ENCODE results near the gene SPIRE1. TPM values are rescaled to one million over a fixed set of nuclear protein-coding genes. Genes with fewer than 3 reads are reported as not detected.

The SPIRE1 gene
- polyA plus RNA-seq = 6.7 TPM
- long read RNA-seq, donor 1, partial matches to known transcripts = 0 of 1 reads
- long read RNA-seq, donor 1, other reads (novel, unspliced or antisense) = 0 of 1 reads
- long read RNA-seq, donor 2, full-length matches to known transcripts = 1 of 1 reads
- long read RNA-seq, donor 2, partial matches to known transcripts = 0 of 1 reads
- long read RNA-seq, donor 2, other reads (novel, unspliced or antisense) = 0 of 1 reads
- long read RNA-seq, donor 3 = 0 reads
- long read RNA-seq, donor 4 = 0 reads
- long read RNA-seq, donor 5 = 0 reads
- long read RNA-seq, donor 6, full-length matches to known transcripts = 1 of 1 reads
- long read RNA-seq, donor 6, partial matches to known transcripts = 0 of 1 reads
- long read RNA-seq, donor 6, other reads (novel, unspliced or antisense) = 0 of 1 reads
- long read RNA-seq, donor 7, full-length matches to known transcripts = 3 of 3 reads
- long read RNA-seq, donor 7, partial matches to known transcripts = 0 of 3 reads
- long read RNA-seq, donor 7, other reads (novel, unspliced or antisense) = 0 of 3 reads
- long read RNA-seq, donor 8, full-length matches to known transcripts = 1 of 1 reads
- long read RNA-seq, donor 8, partial matches to known transcripts = 0 of 1 reads
- long read RNA-seq, donor 8, other reads (novel, unspliced or antisense) = 0 of 1 reads
- long read RNA-seq, donor 9, full-length matches to known transcripts = 1 of 1 reads
- long read RNA-seq, donor 9, partial matches to known transcripts = 0 of 1 reads
- long read RNA-seq, donor 9, other reads (novel, unspliced or antisense) = 0 of 1 reads
- long read RNA-seq, donor 10, partial matches to known transcripts = 109 of 232 reads
- long read RNA-seq, donor 10, other reads (novel, unspliced or antisense) = 123 of 232 reads
- long read RNA-seq, donor 11, full-length matches to known transcripts = 2 of 2 reads
- long read RNA-seq, donor 11, partial matches to known transcripts = 0 of 2 reads
- long read RNA-seq, donor 11, other reads (novel, unspliced or antisense) = 0 of 2 reads

- WGBS (ENCODE audit: insufficient coverage, low lambda C conversion rate) = no CpG with 5 or more reads among the region's 112 CpGs
- H3K4me1 ChIP-seq (ENCODE audit: control insufficient read depth, insufficient read depth, low read length) = peaks cover 6% of the 10 kb centered on the region
Measured at GRCh38 chr18:12657684-12658425, at the start of gene SPIRE1. TSS of gene SPIRE1 (minus strand) at chr18:12658107. CDS start at chr18:12657866, 241 bp downstream.

GRCh38 chr18:12703664-12704063, 45.8 kb upstream of the SPIRE1 start:
- peak in 1 of 2 donors; percentile 8 for DNase-seq
- H3K4me1 ChIP-seq (ENCODE audit: control insufficient read depth, insufficient read depth, low read length) = peaks cover 5% of the 10 kb centered on the region
- no CpG with 5 or more reads among the region's 2 CpGs for WGBS (ENCODE audit: insufficient coverage, low lambda C conversion rate)
- no peaks in the 10 kb centered on the region for H3K9me3 ChIP-seq (ENCODE audit: control insufficient read depth, low read depth, low read length)
- no peaks in the 10 kb centered on the region for H3K27me3 ChIP-seq (ENCODE audit: control insufficient read depth, insufficient read depth, low read length)
- H3K27ac ChIP-seq (ENCODE audit: low read length) = peak overlapping the region; percentile 86
- peak overlapping the region; percentile 95 for H3K4me3 ChIP-seq (ENCODE audit: low read length)
- H3K36me3 ChIP-seq (ENCODE audit: control insufficient read depth, insufficient read depth, low read length) = peaks cover 19% of the 10 kb centered on the region

More at GRCh38 chr18:12657684-12658425, at the start of gene SPIRE1:
- H3K4me3 ChIP-seq (ENCODE audit: low read length) = peak within 1 kb of the TSS; percentile 43
- no peaks in the 10 kb centered on the region for H3K36me3 ChIP-seq (ENCODE audit: control insufficient read depth, insufficient read depth, low read length)
- DNase-seq = peak; percentile 45 to 65
- peak within 1 kb of the TSS; percentile 42 for H3K27ac ChIP-seq (ENCODE audit: low read length)
- H3K27me3 ChIP-seq (ENCODE audit: control insufficient read depth, insufficient read depth, low read length) = peaks cover 20% of the 10 kb centered on the region
- no peaks in the 10 kb centered on the region for H3K9me3 ChIP-seq (ENCODE audit: control insufficient read depth, low read depth, low read length)

- Histone ChIP-seq H3K9me3 (ENCODE audit: control insufficient read depth, low read depth, low read length) (no peaks in the 10 kb centered on the region), H3K36me3 (ENCODE audit: control insufficient read depth, insufficient read depth, low read length) (peaks cover 20% of the 10 kb centered on the region), H3K4me1 (ENCODE audit: control insufficient read depth, insufficient read depth, low read length) (peaks cover 5% of the 10 kb centered on the region), H3K27me3 (ENCODE audit: control insufficient read depth, insufficient read depth, low read length) (no peaks in the 10 kb centered on the region), H3K27ac (ENCODE audit: low read length) (peak overlapping the region; percentile 86), H3K4me3 (ENCODE audit: low read length) (peak overlapping the region; percentile 95)
- WGBS (ENCODE audit: insufficient coverage, low lambda C conversion rate) = 0% methylated on average over 4 of the region's 28 CpGs
- no peak for DNase-seq
Measured at GRCh38 chr18:12703096-12703567, 45.2 kb upstream of the SPIRE1 start.

- H3K4me3 ChIP-seq (ENCODE audit: low read length) = peak within 1 kb of the TSS; percentile 95
- no CpG with 5 or more reads among the region's 89 CpGs for WGBS (ENCODE audit: insufficient coverage, low lambda C conversion rate)
- peaks cover 14% of the 10 kb centered on the region for H3K36me3 ChIP-seq (ENCODE audit: control insufficient read depth, insufficient read depth, low read length)
- H3K4me1 ChIP-seq (ENCODE audit: control insufficient read depth, insufficient read depth, low read length) = peaks cover 5% of the 10 kb centered on the region
- peak within 1 kb of the TSS; percentile 86 for H3K27ac ChIP-seq (ENCODE audit: low read length)
- peak; percentile 90 to 95 for DNase-seq
- no peaks in the 10 kb centered on the region for H3K9me3 ChIP-seq (ENCODE audit: control insufficient read depth, low read depth, low read length)
- H3K27me3 ChIP-seq (ENCODE audit: control insufficient read depth, insufficient read depth, low read length) = no peaks in the 10 kb centered on the region
Measured at GRCh38 chr18:12702221-12703095, 44.6 kb upstream of the SPIRE1 start, which contains the start of the genes CEP76 and PSMG2. TSS of gene CEP76 (minus strand) at chr18:12702723. CDS start at chr18:12702548, 175 bp downstream. TSS of gene PSMG2 (plus strand) at chr18:12703042. CDS start at chr18:12703108, 66 bp downstream.

GRCh38 chr18:12701161-12701560, 43.3 kb upstream of the SPIRE1 start:
- DNase-seq = no peak
- Histone ChIP-seq H3K4me1 (ENCODE audit: control insufficient read depth, insufficient read depth, low read length) (peaks cover 5% of the 10 kb centered on the region), H3K27ac (ENCODE audit: low read length) (no peak overlapping the region), H3K27me3 (ENCODE audit: control insufficient read depth, insufficient read depth, low read length) (no peaks in the 10 kb centered on the region), H3K4me3 (ENCODE audit: low read length) (peak overlapping the region; percentile 95), H3K9me3 (ENCODE audit: control insufficient read depth, low read depth, low read length) (no peaks in the 10 kb centered on the region), H3K36me3 (ENCODE audit: control insufficient read depth, insufficient read depth, low read length) (peaks cover 8% of the 10 kb centered on the region)
- no CpG with 5 or more reads among the region's 3 CpGs for WGBS (ENCODE audit: insufficient coverage, low lambda C conversion rate)

DNA sequence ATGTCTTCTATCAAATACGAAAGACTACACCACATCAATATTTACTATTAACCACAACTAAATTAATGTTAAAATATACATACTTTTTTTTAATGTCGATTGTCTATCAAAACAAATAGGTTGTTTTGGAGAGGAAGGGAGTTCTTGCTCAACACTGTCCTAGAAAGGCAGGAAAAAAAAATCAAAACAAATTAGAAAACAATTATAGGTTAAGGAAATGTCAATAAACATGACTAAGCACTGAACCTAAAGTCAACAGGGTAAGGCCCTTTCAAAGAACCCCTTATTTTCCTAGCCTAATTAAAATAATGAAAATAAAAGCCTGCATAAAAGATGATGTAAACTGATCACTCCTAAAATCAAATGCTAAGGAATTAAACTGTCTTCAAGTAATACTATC, 41.8 kb upstream of the SPIRE1 start:
- Histone ChIP-seq H3K27ac (ENCODE audit: low read length) (no peak overlapping the region), H3K4me1 (ENCODE audit: control insufficient read depth, insufficient read depth, low read length) (peaks cover 5% of the 10 kb centered on the region), H3K27me3 (ENCODE audit: control insufficient read depth, insufficient read depth, low read length) (no peaks in the 10 kb centered on the region), H3K9me3 (ENCODE audit: control insufficient read depth, low read depth, low read length) (no peaks in the 10 kb centered on the region), H3K4me3 (ENCODE audit: low read length) (no peak overlapping the region), H3K36me3 (ENCODE audit: control insufficient read depth, insufficient read depth, low read length) (peaks cover 8% of the 10 kb centered on the region)
- no peak for DNase-seq
- WGBS (ENCODE audit: insufficient coverage, low lambda C conversion rate) = 80% methylated on average over 1 of the region's 2 CpGs

- no peaks in the 10 kb centered on the region for H3K4me1 ChIP-seq (ENCODE audit: control insufficient read depth, insufficient read depth, low read length)
- H3K4me3 ChIP-seq (ENCODE audit: low read length) = no peak overlapping the region
- H3K27ac ChIP-seq (ENCODE audit: low read length) = no peak overlapping the region
- DNase-seq = no peak
- no CpG with 5 or more reads among the region's 2 CpGs for WGBS (ENCODE audit: insufficient coverage, low lambda C conversion rate)
- peaks cover 14% of the 10 kb centered on the region for H3K36me3 ChIP-seq (ENCODE audit: control insufficient read depth, insufficient read depth, low read length)
- H3K27me3 ChIP-seq (ENCODE audit: control insufficient read depth, insufficient read depth, low read length) = no peaks in the 10 kb centered on the region
- H3K9me3 ChIP-seq (ENCODE audit: control insufficient read depth, low read depth, low read length) = no peaks in the 10 kb centered on the region
Measured at GRCh38 chr18:12694032-12694431, 36.1 kb upstream of the SPIRE1 start.

DNA sequence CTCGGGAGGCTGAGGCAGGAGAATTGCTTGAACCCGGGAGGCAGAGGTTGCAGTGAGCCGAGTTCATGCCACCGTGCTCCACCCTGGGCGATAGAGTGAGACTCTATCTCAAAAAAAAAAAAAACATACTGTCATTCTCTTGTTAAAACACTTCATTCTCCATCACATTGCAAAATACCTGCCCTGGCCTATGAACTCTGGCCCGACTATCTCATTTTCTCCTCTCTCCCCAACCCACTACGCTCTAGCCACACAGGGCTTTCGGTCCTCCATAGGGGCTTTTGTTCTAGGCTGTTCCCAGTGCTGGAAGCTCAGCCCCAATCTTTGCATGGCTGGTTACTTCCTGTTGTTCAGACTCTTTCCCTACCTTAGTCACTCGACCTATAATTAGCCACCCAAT, 34.3 kb upstream of the SPIRE1 start:
- Histone ChIP-seq H3K27me3 (ENCODE audit: control insufficient read depth, insufficient read depth, low read length) (no peaks in the 10 kb centered on the region), H3K36me3 (ENCODE audit: control insufficient read depth, insufficient read depth, low read length) (peaks cover 11% of the 10 kb centered on the region), H3K9me3 (ENCODE audit: control insufficient read depth, low read depth, low read length) (no peaks in the 10 kb centered on the region), H3K27ac (ENCODE audit: low read length) (no peak overlapping the region), H3K4me3 (ENCODE audit: low read length) (no peak overlapping the region), H3K4me1 (ENCODE audit: control insufficient read depth, insufficient read depth, low read length) (no peaks in the 10 kb centered on the region)
- DNase-seq = peak; percentile 9 to 31
- no CpG with 5 or more reads among the region's 9 CpGs for WGBS (ENCODE audit: insufficient coverage, low lambda C conversion rate)

DNA sequence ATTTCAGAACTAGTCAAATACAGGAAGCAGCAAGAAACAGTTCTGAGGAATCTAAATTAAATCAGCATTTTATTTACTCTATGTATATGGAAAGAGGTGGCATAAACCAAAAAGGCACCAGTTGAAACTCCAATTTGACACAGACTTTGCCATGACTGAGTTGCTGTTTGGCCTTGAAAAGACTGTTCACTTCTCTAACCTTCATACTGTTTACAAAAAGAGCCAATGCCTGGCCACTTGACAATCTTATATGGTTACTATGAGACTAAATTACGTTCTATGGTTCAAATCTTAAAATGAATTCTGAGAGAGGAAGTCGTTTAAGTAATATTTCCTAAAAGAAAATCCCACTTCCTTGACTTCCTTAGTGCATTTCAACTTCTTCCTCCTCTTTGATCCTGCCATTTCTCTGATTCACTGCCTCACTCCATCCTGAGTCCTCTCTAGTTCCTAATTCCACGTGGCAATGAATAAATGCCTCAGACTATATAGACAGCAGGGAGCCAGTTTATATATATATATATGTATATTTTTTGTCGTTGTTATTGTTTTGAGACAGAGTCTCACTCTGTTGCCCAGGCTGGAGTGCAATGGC, 31.4 kb upstream of the SPIRE1 start:
- Histone ChIP-seq H3K27me3 (ENCODE audit: control insufficient read depth, insufficient read depth, low read length) (no peaks in the 10 kb centered on the region), H3K27ac (ENCODE audit: low read length) (no peak overlapping the region), H3K9me3 (ENCODE audit: control insufficient read depth, low read depth, low read length) (no peaks in the 10 kb centered on the region), H3K36me3 (ENCODE audit: control insufficient read depth, insufficient read depth, low read length) (peaks cover 9% of the 10 kb centered on the region), H3K4me3 (ENCODE audit: low read length) (no peak overlapping the region), H3K4me1 (ENCODE audit: control insufficient read depth, insufficient read depth, low read length) (no peaks in the 10 kb centered on the region)
- no peak for DNase-seq
- 81% methylated on average over 3 of the region's 4 CpGs for WGBS (ENCODE audit: insufficient coverage, low lambda C conversion rate)
